Myocyte (in vitro differentiated cells): ENCODE measurements around the gene CTR9. TPM values are rescaled to one million over a fixed set of nuclear protein-coding genes. Genes with fewer than 3 reads are reported as not detected.

ENCODE experiments used
- DNase-seq: peaks from one replicate; pipeline ENCODE4 v3.0.0-alpha.2; 2012; ENCODE audit warnings: low read depth
- total RNA-seq: library from RNA; depleted of rRNA; stranded (reverse); fragments of >200 nt; gene quantifications from 2 replicates; pipeline ENCODE4 v1.2.3, GENCODE V29; 2014

Gene CTR9
- total RNA-seq, 1 donor from 2014 or later = 15.4 TPM

DNA sequence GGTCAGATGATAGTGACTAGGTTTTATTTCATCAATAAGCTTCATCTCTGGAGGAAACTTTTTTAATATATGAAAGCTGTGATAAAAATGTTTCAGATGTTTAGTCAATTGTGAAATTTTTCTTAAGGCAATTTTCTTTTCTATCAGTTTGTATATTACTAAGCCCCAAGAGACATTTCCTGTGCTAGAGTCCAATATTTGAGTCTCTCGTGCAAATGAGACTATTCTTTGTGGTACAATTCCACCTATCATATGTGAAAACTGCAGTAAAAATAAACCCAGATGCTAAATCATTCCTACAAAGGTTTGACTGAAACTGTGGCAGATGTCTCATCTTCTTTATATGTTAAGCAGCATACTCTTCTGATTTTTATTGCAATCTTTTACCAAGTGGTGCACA lies 28.0 kb downstream of the CTR9 start:
- DNase-seq = no peak

DNA sequence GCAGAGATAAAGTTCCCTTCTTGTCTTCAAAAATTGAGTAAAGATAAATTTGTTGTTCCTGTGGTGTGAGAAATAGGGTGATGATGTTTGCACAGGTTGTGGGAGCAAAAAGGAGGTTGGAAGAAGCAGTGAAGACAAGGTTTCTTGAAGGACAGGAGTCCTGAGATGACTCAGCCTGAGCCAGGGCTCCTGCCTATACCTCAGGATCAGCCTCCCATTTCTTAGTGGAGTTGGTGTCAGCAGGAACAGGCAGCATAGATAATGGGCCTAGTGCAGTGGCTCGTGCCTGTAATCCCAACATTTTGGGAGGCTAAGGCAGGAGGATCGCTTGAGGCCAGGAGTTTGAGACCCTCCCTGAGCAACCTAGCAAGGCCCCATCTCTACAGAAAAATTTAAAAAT lies 29.0 kb downstream of the CTR9 start:
- no peak for DNase-seq

DNA sequence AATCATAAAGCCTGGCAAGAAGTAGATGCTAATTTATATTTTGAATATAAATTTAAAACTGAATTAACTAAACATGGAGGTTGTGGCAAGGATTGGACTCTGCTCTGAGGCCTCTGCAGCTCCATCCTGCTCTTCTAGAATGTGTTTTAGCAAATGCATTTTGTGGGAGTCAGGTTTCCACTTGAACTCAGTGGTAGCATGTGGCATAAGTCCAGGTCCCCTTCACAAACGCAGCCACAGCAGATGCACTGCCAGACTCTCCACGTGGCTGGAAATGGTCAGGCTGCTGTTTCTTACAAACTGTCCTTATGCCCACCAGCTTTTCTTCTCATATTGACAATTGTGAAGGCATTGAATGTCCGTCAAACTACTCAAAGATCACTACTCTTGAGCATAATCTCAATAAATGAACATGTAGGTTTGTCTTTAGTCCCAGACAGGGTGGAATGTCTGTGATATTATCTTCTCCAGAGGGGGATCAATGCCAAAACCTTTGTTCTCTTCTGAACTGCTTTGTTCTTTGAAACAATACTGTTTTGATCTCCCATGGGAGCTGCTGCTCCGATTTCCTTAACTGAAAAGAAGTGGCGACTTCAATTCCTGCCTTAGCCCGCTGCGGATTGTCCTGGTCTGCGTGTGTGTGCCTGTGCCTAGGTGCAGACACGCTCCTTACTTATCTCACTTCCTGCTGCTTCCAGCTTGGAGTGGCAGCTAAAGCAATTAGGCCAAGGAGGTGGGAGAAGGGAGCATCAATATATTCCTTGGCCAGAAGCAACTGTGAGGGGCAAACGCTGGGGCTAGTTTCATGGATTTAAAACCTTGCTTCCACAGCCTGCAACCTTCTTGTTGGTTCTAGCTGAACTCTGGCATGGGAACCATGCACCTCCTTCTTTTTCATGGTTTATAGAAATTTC lies 33.4 kb downstream of the CTR9 start:
- peak; percentile 86 for DNase-seq

DNA sequence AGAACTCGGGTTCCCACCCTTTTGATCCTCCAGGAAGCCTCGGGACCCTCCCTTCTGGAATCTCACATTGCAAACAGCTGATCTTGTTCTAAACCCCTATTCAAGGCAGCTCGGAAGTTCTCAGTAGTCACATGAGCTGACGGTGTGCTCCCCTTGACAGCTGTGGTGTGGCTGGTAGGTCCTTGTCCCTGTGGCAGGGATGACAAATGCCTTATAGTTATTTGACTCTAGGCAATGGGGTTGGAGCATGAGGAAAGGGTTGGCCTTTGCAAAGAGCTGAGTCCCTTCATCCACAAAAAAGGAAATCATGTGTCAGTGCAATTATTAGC lies 34.1 kb downstream of the CTR9 start:
- peak; percentile 89 for DNase-seq

DNA sequence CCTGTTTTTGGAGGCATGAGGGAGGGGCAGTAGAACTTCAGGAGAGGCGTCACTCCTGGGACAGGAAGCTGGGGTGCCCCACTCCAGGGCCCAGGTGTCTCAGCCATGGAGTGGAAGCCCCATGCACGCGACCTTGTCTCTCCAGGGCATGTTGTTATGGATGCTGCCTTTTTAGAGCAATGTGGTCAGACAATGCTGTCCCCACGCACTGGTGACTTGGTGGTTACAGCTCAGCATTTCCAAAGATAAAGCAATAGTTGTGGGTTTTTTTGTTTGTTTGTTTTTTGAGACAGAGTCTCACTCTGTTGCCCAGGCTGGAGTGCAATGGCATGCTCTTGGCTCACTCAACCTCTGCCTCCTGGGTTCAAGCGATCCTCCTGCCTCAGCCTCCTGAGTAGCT lies 35.4 kb downstream of the CTR9 start:
- peak; percentile 20 for DNase-seq

DNA sequence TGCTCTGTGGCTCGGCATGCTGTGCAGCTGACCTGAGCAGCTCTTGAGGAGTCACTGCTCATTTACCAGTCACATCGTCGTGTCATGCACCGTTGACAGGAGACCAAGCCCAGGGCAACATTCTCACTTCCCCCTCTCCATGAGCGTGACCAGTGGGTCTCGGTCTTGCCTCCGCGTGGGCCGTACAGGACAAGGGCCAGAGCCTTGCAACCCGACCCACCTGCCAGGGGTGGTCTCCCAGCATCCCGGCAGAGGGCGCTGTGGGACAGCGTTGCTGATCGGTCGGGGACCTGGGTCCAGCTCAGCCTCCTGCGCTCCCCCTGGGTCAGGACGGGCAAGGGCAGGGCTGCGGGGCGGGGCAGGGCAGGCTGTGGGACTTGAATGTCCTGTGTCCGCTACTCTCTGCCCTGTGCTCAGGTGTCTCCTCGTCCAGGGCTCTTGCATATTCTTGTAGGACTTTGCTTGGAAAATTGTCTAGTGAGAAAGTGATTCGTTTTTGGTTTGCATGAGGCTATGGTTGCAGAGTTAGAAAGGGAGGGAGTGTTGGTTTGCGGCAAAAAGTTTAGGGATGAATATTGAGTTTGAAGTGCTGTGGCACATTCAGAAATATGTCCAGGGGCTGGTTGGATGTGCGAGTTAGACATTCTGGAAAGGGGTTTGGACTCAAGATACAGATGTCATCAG lies 41.5 kb downstream of the CTR9 start:
- peak; percentile 86 for DNase-seq

DNA sequence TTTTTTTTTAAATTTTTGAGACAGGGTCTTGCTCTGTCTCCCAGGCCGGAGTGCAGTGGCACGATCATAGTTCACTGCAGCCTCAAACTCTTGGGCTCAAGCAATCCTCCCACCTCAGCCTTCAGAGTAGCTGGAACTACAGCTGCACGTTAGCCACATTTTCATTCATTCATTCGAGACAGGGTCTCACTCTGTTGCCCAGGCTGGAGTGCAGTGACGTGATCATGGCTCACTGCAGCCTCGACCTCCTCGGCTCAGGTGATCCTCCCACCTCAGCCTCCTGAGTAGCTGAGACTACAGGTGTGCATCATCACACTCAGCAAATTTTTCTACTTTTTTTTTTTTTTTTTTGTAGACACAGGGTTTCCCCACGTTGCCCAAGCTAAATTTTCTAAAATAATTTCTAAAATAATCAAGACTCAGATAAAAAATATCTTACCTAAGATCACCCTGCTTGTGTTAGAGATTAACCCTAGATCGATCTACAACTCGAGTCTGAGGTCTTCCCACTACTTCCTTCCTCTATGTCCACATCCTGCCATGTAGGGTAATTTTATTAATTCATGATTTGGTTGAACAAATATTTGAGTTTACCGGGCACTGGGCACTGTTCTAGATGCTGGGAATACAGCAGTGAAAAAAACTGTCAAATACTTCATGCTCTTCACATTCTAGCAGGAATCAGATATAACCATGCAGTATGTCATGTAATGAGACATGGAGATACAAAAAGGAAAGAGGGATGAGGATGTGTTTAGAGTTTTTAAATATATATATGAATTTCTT lies 42.6 kb downstream of the CTR9 start:
- DNase-seq = no peak

DNA sequence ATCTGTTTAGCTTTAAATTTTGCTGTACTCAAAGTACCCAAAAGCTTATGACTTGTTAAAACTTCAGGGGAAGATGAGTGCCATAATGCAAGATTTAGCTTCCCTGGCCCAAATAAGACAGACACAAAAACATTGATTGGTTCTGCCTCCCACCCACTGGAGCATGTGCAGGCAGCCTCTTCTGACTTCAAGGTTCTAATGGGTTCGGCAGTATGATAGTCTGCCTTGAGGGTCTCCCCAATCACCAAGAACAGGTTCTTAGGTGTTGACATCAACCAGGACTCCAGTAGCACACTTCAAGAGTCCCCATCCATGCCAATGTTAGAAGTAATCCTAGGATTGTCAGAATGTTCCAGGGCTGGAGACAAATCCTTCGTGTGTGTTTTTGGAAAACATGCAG lies 45.1 kb downstream of the CTR9 start:
- no peak for DNase-seq

DNA sequence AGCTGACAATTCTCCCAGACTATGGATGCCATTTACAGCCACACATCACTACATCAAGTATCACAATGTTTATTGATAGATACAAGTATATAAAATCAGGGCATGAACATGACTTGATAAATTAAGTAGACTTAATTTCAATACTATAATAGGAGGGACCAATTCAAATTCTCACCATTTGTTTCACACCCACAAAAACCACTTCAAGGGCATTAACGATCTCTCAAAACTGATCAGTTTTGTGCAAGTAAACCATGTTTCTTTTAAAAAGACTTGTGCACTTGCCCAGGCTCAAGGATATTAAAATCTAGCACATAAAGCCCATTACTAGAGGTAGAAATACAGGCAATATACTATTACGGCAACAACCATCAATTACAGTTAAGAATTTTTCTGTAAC lies 46.0 kb downstream of the CTR9 start:
- no peak for DNase-seq

DNA sequence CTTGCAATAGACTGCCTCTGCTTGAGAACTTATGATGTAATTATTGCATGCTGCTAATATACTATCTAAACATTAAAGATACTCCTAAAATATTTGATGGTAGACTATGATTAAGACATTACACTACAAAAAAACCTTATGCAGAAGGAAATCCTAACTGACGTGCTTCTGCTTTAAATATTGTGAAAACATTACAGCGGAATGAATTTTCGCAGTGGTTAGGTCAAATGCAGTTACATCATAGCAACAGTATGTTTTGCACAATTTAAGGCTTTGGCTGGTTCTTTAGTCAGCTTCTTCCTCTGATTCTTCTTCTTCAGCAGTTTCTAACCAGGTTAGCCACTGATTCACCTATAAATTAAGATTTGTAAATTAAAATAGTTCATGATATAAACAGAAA lies 46.5 kb downstream of the CTR9 start:
- DNase-seq = no peak

DNA sequence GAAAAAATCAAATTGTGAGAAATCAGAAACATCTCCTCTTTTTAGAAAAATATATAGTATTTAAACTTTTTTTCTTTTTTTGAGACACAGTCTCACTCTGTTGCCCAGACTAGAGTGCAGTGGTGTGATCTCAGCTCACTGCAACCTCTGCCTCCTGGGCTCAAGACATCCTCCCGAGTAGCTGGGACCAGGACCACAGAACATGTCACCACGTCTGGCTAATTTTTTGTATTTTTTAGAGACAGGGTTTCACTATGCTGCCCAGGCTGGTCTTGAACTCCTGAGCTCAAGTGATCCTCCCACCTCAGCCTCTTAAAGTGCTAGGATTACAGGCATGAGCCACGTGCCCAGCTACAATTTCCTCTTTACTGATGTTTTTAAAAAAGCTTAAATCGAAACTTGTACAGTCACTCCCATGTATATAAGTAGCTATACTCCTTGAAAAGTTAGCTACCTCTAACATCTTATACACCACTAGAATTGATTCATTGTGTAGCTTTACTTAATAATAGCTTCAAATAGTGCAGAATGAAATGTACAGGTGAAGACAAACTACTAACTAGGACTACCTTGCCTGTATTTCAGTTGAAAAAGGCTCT lies 47.4 kb downstream of the CTR9 start:
- DNase-seq = no peak

DNA sequence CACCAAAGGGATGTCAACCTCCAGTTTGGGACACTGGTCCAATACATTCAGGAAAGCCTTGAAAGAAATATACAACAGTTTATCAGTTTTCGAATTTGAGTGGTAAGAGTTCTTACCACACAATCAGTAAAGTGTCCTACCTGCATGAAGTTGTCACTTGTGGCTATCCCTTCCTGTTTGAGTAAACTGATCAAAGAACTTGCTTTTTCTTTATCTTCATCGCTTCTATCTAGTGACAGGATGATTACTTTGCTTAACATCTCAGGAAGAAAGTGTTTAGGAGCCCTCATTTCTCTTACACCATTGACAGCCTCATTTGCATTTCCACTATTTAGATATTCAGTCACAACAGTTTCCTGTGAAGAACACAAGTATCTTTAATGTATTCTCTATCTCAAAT lies 49.2 kb downstream of the CTR9 start:
- no peak for DNase-seq

DNA sequence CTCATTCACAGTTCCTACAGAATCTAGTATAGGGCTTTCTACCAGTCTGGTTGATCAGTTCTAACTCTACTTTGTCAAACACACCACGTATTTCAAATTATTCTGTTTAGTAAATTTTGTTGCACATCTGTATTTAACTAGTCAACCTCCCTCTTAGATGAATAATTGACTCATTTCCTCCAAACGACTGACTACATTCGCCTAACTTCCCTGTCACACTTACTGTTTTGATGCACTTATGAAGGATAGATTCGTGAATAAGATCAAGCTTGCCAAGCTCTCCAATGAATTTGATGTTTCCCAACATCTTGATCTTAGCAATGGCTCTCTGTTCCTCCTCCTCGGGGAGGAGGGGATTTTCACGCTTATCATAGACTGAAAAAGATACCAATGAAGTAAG lies 52.6 kb downstream of the CTR9 start:
- DNase-seq = no peak

DNA sequence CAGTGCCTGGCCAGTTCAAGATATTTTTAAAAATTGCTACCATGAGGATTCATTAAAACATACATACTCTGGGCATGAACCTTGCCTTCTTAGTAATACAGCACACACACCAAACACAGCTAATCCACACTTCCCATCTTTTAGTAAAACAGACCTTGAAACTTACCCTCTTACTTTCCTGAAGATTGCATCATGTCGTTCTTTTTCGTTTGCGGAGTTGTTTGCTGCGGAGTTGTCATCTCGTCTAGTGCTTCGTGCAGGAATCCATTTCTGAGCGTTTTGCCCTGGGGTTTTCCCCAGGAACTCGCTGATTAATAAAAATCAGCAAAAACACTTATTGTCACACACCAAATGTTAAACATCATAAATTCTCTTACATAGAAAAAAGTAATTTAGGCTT lies 54.7 kb downstream of the CTR9 start:
- no peak for DNase-seq

DNA sequence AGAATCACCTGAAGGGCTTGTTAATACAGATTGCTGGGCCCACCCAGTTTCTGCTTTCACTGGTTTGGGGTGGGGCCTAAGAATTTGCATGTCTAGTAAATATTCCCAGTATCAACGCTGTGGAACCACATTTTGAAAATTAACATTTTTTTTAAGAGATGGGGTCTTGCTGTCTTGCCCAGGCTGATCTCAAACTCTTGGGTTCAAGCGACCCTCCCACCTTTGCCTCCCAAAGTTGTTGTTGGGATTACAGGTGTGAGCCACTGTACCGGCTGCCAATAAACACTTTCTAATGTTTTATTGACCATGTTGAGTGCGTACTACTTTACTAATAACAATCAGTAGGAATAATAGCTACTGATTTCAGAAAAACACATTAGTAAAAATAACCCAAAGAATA lies 55.2 kb downstream of the CTR9 start:
- no peak for DNase-seq

DNA sequence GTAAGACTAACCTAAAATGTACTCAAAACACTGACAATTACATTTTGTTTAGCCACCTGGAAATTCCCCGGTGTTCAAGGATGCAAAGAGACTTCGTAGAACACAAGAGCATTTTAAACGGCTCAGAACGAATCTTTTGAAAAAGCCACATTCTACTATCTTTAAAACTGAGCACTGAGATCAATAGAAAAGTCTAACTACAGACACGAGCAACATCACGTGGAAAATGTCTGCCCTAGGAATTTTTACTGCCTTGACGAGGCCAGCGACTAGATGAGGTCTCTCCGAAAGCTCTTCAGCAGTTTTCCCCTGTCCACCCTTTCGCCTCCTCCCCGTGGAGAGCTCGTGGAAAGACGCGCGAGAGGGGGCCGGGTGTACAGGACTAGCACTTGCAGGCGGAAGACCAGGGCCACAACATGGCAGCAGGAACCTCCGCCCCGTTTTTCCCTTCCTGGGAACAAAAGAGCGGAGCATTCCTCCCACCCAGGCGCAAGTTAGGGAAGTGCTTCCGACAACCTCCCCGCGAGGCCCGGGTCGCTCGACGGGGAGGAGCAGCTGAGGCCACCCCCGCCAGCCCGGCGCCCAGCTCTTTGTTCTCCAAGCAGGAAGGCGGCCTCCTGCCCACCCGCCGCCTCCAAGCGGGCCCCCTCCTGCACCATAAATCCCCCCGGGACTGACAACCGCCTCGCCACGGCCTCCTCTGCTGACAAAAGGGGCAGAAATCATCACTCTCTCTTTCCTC lies 56.6 kb downstream of the CTR9 start:
- peak; percentile 61 for DNase-seq

DNA sequence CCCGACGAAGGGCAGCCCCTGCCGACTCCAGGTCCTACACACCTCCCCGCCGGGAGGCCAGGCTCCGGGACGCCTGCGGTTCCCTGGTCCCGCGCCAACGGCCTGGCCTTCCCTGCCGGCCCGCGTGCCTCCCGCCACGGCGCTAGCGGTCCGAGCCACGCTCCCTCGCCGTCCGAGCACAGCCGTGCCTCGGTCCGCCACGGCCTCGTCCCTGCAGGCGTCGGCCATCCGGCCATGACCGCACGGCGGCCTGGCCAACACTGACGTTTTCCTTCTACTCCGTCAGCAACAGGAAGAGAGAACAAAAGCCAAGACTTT lies 57.1 kb downstream of the CTR9 start:
- DNase-seq = no peak

DNA sequence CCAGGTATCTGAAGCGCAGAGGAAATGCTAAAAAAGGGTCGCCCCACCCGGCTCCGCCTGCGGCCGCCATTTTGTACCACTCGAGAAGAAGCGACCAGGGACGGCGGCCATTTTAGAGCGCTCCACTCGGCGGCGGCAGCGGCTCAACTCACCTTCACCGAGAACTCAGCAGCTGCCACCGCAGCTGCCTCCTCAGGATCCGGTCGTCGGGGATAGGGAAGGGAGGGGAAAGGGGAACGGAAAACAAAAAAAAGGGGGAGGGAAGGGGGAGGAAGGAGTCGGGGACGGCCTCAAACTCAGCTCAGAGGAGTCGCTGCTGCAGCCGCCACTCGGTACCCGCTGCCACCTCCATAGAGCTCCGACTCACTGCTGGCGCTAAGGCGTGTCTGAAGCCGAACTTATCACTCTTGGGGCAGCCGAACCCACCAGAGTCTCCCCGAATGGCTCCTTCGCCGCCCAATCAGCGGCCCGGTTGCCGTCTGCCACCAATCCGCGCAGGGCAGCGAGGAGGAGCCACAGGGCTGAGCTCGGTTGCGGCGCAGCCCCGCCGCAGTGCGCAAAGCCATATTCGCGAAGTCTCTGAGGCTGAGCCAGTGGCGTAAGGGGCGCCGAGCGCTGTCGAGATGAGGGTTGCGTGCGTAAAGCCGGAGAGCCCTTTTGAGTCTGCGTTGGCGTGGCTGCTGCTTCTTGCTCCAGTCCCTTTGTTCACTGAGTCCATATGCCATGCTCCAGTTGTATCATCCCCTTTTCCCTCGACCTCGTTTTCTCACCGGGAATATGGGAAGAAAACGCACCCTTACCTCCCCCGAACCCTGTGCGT lies 57.7 kb downstream of the CTR9 start, which contains the start of gene EIF4G2:
Gene EIF4G2 (minus strand): TSS at position 374 of the 820 bp plus-strand sequence.
- peak; percentile 99 for DNase-seq

DNA sequence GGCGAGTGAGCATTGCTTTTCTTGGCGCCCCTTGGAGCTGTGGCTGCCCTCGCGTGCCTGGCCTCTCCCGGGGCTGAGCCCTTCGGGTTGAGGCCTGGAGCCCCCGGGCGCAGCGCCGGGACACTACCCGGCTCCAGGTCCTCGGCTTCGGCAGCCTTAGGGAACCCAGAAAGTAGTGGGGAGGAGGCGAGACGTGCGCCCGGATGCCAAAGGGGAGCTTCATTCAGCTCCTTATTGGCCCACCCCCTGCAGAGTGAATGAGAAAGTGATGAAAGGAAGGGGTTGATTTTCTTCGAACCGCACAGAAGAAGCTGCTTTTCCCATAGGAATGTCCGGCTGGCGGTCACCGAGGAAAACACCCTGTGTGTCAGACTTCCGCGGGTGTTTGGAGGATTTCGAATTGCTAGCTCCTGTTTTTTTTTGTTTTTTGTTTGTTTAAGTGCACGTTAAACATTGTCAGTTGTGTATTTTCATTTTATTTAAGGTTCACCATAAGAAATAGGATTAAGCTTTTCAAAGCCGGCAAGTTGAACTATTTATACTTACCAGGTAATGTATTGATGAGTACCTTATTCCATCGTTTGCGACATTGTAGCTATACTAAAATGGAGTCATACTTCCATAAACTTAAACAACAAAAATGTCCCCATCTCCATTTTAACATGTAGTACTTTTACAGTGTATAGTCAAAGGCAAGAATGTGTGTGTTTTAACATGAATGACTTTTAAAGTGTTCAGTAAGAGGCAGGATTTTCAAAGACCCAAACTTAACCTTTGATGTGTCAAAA lies 58.5 kb downstream of the CTR9 start:
- DNase-seq = no peak
